CD4-positive, alpha-beta T cell treated with Interleukin-4 for 4 hours (primary cell): Measurements from ENCODE around the gene MAD1L1.
"Not testable (repeated sequence)": the region's sequence is repeated elsewhere in the genome, so short reads cannot be mapped to it uniquely, and the experiment has no call there.

ENCODE experiments used
- DNase-seq: peaks from one replicate; pipeline ENCODE4 v3.0.0-alpha.2; 2020

MAD1L1 gene

GRCh38 chr7:2171855-2172254 is 60.9 kb downstream of the MAD1L1 start:
- no peak for DNase-seq

GRCh38 chr7:2170576-2171521 is 61.9 kb downstream of the MAD1L1 start:
- no peak for DNase-seq

GRCh38 chr7:2169923-2170575 is 62.7 kb downstream of the MAD1L1 start:
- no peak for DNase-seq

- no peak for DNase-seq
Measured at GRCh38 chr7:2168615-2169311, 64.0 kb downstream of the MAD1L1 start.

DNA sequence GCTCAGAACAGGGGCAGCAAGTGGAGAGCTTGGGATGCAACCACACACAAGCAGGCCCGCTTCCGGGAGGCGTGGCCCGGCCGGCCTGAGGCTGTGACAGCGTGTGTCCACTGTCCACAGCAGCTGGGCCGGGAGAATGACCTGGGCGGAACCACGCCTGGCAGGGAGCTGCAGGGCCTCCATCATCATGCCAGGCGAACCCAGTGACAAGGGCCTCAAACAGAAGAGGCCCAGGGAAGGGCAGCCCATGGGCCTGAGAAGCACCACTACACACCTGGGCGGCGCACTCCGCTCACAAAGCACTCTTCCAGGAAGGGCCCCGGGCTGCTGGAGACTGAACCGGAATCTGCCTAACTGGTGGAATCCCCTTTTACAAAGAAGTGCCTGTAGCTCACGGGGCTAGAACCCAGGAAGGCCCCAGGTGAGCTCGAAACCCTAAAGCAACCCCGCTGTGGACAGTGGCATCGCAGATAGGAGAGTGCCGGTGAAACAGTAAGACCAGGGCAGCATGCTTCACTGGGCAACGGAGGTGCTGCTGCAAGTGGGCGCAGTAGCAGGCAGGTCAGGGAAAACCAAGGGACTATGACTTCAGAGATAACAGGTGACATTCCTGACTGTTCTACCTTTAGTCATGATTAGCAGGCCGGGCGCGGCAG is 66.0 kb downstream of the MAD1L1 start:
- no peak for DNase-seq

DNA sequence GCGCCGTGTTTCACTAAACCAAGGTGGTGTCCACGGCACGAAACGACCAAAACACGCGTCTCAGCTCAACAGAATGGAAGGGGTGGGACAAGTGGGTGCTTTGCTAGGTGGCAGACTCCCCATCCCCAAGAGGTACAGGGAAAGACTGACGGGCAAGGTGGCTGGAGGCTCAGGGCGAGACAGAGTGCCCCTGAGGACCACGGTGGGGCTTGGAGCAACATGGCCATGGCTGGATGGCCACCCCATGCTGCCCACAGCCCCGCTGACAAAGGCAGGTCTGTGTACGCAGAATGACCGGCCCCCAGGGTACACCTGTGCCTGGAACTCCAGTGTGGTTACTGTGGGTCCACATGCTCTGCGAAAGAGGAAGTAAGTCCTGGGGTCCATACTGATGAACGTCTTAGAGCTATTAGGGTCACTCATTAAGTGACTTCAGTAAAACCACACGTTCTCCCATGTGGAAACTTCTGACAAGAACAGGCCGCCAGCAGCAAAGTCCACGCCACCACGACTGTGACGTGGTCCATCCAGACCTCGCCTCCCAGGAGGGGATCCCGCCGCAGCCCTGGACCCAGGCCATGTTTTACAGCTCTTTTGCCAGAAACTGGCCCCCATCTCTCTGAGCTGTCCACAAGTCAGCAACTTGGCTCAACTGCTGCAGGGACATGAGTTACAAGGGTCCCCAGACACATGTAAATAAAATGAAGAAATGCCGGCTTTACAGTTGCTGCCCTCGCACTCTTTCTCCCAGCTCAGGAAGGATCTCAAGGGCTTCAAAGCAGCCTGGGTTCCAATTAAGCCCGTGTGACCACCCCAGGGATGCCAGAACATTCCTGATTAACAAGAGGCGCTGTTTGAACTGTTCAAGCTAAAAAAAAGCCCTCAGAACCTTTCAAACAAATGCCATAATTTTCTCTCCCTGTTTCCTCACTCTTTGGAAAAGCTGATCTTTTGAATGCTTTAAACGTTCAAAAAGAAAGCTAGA is 66.8 kb downstream of the MAD1L1 start:
- DNase-seq, result no peak

GRCh38 chr7:2165239-2165609 is 67.5 kb downstream of the MAD1L1 start:
- DNase-seq, result no peak

- no peak for DNase-seq
Measured at GRCh38 chr7:2164646-2165045, 68.1 kb downstream of the MAD1L1 start.

DNA sequence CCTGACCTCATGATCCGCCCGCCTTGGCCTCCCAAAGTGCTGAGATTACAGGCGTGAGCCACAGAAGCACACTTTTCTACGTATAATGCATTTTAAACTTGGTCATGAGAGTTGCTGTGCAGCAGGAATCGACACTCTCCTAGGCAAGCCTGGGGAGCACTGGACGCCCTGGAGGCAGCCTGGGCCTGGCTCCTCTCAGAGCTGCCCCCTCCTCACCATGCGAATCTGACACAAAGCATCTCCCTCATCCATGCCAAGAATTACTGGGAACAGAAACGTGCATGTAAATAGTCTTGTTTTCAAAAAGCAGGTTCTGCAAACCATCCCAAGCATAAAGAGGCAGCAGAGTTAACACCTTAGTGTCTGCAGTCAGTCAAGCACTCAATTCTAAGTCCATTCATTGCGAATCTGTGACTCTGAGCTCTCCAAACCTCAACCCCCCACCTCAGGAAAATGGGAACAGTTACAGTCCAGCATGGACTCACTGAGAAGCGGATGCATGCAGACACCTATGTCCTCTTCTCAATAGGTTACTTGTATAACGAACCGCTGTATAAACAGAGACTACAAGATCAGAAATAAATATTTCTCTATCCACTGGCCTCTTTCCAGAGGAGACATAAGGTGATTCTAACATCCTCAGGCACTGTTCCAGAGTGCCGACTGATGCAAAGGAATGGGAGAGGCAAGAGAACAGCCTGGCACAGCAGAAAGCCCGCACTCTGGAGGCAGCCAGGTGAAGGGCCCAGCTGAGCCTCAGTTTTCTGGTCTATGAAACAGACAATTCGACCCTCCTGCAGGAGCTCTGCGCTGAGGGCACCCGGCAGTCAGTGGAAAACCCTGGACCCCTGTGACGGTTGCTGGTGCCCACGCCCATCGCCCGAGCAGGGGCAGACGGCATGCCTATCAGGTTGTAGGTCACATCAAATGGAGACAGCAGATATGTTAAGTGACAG is 68.9 kb downstream of the MAD1L1 start:
- no peak for DNase-seq

DNA sequence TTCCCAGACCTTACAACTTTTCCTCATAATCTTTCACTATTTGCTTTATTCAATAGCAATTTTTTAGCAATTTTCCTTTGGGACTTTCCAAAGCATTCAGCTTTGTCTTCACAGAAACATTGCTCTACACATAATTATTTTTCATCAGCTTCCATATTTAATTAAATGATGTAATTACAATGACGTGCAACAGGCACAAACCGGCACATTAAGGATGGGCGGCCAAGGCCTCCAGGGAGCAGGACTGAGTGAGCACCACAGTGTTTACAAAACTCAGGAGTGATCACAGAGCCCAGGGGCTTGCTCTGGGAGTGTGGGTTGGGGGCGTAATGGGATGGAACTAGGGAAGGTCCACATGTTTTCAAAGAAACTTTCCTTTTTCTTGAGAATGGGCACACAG is 69.8 kb downstream of the MAD1L1 start:
- no peak for DNase-seq

GRCh38 chr7:2162004-2162902 is 70.5 kb downstream of the MAD1L1 start:
- not testable (repeated sequence) for DNase-seq

- DNase-seq, result no peak
Measured at GRCh38 chr7:2159176-2159520, 73.6 kb downstream of the MAD1L1 start.

DNA sequence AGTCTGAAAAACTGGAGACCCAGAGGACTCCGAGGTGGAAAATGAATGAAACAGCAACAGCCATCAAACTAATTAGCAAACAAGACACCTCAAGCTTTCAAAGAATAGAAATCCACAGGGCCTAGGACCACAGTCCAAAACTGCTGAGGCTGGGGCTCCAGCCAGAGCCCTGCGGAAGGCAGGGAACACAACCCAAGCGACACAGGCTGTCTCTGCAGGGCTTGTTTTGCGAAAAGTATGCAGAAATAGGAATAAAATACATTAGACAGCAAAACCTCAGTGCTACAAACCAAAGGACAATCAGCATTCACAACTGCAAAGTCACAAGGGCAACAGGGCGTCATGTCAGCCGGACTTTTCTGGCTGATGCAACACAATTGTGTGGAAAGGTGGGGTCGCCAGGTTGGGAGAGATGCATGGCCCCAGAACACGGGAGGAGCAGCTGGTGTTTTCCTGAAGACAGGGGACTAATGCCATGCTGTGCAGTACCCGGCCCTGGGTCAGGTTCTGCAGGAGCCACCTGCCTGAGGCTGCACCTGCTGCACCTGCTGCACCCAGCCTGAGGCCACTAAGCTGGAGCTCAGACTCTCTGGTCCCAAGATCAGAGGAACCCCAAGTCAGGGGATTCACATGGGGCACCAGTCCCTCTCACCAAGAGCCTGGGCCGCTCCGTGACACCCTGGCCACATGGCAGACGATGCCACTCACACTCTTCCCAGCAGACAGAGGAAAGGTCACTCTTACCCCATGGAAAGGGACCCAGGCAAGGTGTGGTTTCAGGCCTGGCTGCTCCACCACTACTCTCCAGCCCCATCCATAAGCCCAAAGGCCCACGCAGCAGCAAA is 74.2 kb downstream of the MAD1L1 start:
- no peak for DNase-seq

GRCh38 chr7:2157473-2158279 is 75.1 kb downstream of the MAD1L1 start:
- no peak for DNase-seq

DNA sequence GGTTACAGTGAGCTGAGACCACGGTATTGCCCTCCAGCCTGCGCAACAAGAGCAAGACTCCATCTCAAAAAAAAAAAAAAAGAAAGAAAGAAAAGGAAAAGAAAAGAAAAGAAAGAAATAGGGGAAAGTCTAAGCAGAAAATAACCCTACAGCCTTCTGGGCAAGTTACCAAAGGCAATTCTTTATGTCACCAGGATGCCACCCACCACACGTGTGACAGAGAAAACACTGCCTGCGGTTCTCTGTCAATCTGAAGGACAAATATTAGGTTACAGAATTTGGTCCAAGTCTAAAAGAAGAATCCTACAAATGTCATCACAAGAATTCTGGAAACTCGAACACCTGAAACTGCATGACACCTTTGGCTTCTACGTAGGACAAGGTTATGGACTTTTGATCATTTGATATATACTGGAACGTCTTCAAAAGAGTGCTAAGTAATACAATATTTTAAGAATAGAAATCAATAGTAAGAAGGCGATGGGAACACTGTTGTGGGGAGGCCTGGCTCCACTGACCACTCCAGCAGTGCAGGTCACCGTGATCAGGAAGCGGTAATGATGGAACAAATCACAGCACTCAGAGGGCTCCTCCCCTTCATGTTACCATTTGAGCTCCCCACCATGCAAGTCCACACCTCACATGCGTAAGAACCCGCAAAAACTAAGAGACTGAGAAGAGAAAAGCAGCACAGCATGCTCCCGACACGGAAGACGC is 75.8 kb downstream of the MAD1L1 start:
- DNase-seq, result no peak

GRCh38 chr7:2154831-2155230 is 77.9 kb downstream of the MAD1L1 start:
- no peak for DNase-seq

DNA sequence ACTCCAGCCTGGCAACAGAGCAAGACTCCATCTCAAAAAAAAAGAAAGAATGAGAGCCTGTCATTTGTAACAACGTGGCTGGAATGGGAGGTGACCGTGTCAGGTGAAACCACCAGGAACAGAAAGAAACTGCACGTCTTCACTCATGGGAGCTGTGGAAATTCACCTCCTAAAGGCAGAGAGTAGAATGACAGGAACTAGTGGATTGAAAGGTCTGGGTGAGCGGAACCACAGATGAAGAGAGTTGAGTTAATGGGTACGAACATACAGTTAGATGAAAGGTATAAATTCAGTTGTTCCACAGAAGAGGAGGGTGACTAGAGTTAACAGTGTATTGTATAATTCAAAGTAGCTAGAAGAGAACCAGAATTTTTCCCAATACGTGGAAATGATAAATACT is 78.6 kb downstream of the MAD1L1 start:
- DNase-seq, result no peak
